ENCODE data around the gene DVL1. TPM values are rescaled to one million over a fixed set of nuclear protein-coding genes. Genes with fewer than 3 reads are reported as not detected.

DVL1 gene
- total and polyA plus RNA-seq, 9 of the 15 experiments (the other 6 are each of a cell fraction or from before 2014, with no cell fraction given) = 0.62 to 135 (median 24.3) TPM

GRCh38 chr1:1324524-1325287, 24.5 kb downstream of the DVL1 start, which contains the start of the genes CPTP and INTS11 (continued):
- TF ChIP-seq MBD2 (IDR thresholded peaks at IDR 0.05; ENCODE audit: borderline replicate concordance, low read depth) = peak; percentile 71; the same call in 1 of the 2 replicates
- no peak for TF ChIP-seq ARHGAP35 (IDR thresholded peaks at IDR 0.05; ENCODE audit: partially characterized antibody)
- 0 out of 2 replicates have a peak, but pooled peaks have one; percentile 76 for TF ChIP-seq ZNF282 (CRISPR knock-in tag; IDR thresholded peaks at IDR 0.05)
- peak; percentile 76 for TF ChIP-seq MEIS2 (IDR thresholded peaks at IDR 0.05; ENCODE audit: partially characterized antibody)
- TF ChIP-seq ZNF316 (IDR thresholded peaks at IDR 0.05) = no peak
- TF ChIP-seq MCM3 (IDR thresholded peaks at IDR 0.05) = no peak
- TF ChIP-seq POLR2G (IDR thresholded peaks at IDR 0.05; ENCODE audit: low read depth, low read length) = peak; percentile 89
- TF ChIP-seq POLR2A (conservative IDR thresholded peaks at IDR 0.05) = peak; percentile 89
- no peak for TF ChIP-seq MLLT1 (IDR thresholded peaks at IDR 0.05)
- no peak; the same call in 1 of the 2 replicates for TF ChIP-seq ZFPM2 (CRISPR knock-in tag; IDR thresholded peaks at IDR 0.05)
- TF ChIP-seq NFIC (IDR thresholded peaks at IDR 0.05) = 0 out of 2 replicates have a peak, but pooled peaks have one; percentile 5
- peak; percentile 48; the same call in 1 of the 2 replicates for TF ChIP-seq RNF2 (IDR thresholded peaks at IDR 0.05)
- TF ChIP-seq ZNF121 (CRISPR knock-in tag; conservative IDR thresholded peaks at IDR 0.05) = no peak
- no peak for TF ChIP-seq IRF9 (tag; IDR thresholded peaks at IDR 0.05)
- peak; percentile 81 for TF ChIP-seq C11orf30 (IDR thresholded peaks at IDR 0.05; ENCODE audit: low read depth)
- TF ChIP-seq AFF4 (CRISPR knock-in tag; IDR thresholded peaks at IDR 0.05) = no peak
- TF ChIP-seq HMGN3 (IDR thresholded peaks at IDR 0.05; ENCODE audit: borderline replicate concordance, extremely low read depth, insufficient read length, low read depth, low read length) = peak; percentile 52
- TF ChIP-seq GABPA (tag; conservative IDR thresholded peaks at IDR 0.05; ENCODE audit: low read depth) = peak; percentile 97
- no peak for TF ChIP-seq NFXL1 (CRISPR knock-in tag; IDR thresholded peaks at IDR 0.05)
- TF ChIP-seq TAF1 (IDR thresholded peaks at IDR 0.05; ENCODE audit: control insufficient read depth, extremely low read depth, insufficient read depth, low read length, severe bottlenecking) = peak; percentile 71
- no peak for TF ChIP-seq ZKSCAN8 (CRISPR knock-in tag; IDR thresholded peaks at IDR 0.05)
- TF ChIP-seq PHF20 (IDR thresholded peaks at IDR 0.05; ENCODE audit: partially characterized antibody) = peak; percentile 79
- 0 out of 2 replicates have a peak, but pooled peaks have one; percentile 19 for TF ChIP-seq DMBX1 (CRISPR knock-in tag; IDR thresholded peaks at IDR 0.05; ENCODE audit: borderline replicate concordance)
- no peak for TF ChIP-seq ILF3 (IDR thresholded peaks at IDR 0.05; ENCODE audit: borderline replicate concordance)
- peak; percentile 66 for TF ChIP-seq CHD1 (IDR thresholded peaks at IDR 0.05; ENCODE audit: low read length)
